Keratinocyte (primary cell): ENCODE results near the gene FIBP. TPM values are rescaled to one million over a fixed set of nuclear protein-coding genes. Genes with fewer than 3 reads are reported as not detected.

Experiments
- DNase-seq: peaks from one replicate; pipeline ENCODE4 v3.0.0-alpha.2; 2011; ENCODE audit warnings: low read depth, missing footprints, low spot score
- FAIRE-seq: peaks from 2 replicates; lab custom pipeline; 2011; peaks lifted over from hg19 to GRCh38; lab: Jason Lieb, UNC
- H2AFZ ChIP-seq: 2 replicates; pipeline ENCODE4 v1.6.0; 2012; ENCODE audit warnings: low read length, control low read depth, inconsistent platforms; ENCODE audit not compliant: control insufficient read depth
- H3K27ac ChIP-seq: 2 replicates; pipeline ENCODE4 v1.5.1; 2011; ENCODE audit warnings: low read length; ENCODE audit not compliant: control insufficient read depth, insufficient read depth
- H3K27me3 ChIP-seq: 3 replicates; pipeline ENCODE4 v1.6.0; 2011; ENCODE audit warnings: low read length; ENCODE audit not compliant: control insufficient read depth, insufficient read depth; ENCODE audit errors: extremely low read depth
- H3K36me3 ChIP-seq, 2 experiments: 2 replicates in 1 of 2; 3 replicates in 1 of 2; pipeline ENCODE4 v1.5.1; 2011; ENCODE audit warnings: low read length in 2 of 2, mild to moderate bottlenecking in 1 of 2; ENCODE audit not compliant: control insufficient read depth in 2 of 2, insufficient read depth in 2 of 2; ENCODE audit errors: extremely low read depth in 1 of 2
- H3K4me1 ChIP-seq: 3 replicates; pipeline ENCODE4 v1.5.1; 2011; ENCODE audit warnings: low read length; ENCODE audit not compliant: control insufficient read depth, insufficient read depth; ENCODE audit errors: extremely low read depth
- H3K4me2 ChIP-seq: 3 replicates; pipeline ENCODE4 v1.6.0; 2011; ENCODE audit warnings: low read depth, low read length; ENCODE audit not compliant: control insufficient read depth, insufficient read depth; ENCODE audit errors: extremely low read depth
- H3K4me3 ChIP-seq, 3 experiments: fragments of 200-600 bp in 1 of 3; sonication (generic) in 1 of 3; 2 replicates in 2 of 3; 3 replicates in 1 of 3; pipeline ENCODE4 v1.5.1; 2011 to 2016; ENCODE audit warnings: low read length in 3 of 3, mild to moderate bottlenecking in 3 of 3, control low read depth in 2 of 3, inconsistent platforms in 1 of 3, low read depth in 1 of 3, mixed read lengths in 1 of 3, mixed run types in 1 of 3, moderate library complexity in 1 of 3; ENCODE audit not compliant: control insufficient read depth in 2 of 3, insufficient read depth in 2 of 3; ENCODE audit errors: extremely low read depth in 1 of 3
- H3K79me2 ChIP-seq: 2 replicates; pipeline ENCODE4 v1.6.0; 2012; ENCODE audit warnings: low read length; ENCODE audit not compliant: control insufficient read depth, insufficient read depth
- H3K9ac ChIP-seq: 3 replicates; pipeline ENCODE4 v1.6.0; 2011; ENCODE audit warnings: low read length; ENCODE audit not compliant: control insufficient read depth, insufficient read depth; ENCODE audit errors: extremely low read depth
- H3K9me1 ChIP-seq: 3 replicates; pipeline ENCODE4 v1.6.0; 2011; ENCODE audit warnings: low read length; ENCODE audit not compliant: control insufficient read depth, insufficient read depth; ENCODE audit errors: extremely low read depth
- H3K9me3 ChIP-seq: 2 replicates; pipeline ENCODE4 v1.5.1; 2012; ENCODE audit warnings: low read depth, low read length; ENCODE audit not compliant: control insufficient read depth
- H4K20me1 ChIP-seq: 3 replicates; pipeline ENCODE4 v1.6.0; 2011; ENCODE audit warnings: low read length; ENCODE audit not compliant: control insufficient read depth, insufficient read depth; ENCODE audit errors: extremely low read depth
- CTCF ChIP-seq, 3 experiments: IDR thresholded peaks in 1 of 3; conservative IDR thresholded peaks in 1 of 3; optimal IDR thresholded peaks in 1 of 3; 2 replicates in 2 of 3; 3 replicates in 1 of 3; pipeline versions ENCODE3 to v1.5.1; 2011; ENCODE audit warnings: low read length in 3 of 3, mild to moderate bottlenecking in 3 of 3, moderate library complexity in 2 of 3, control low read depth in 1 of 3, inconsistent platforms in 1 of 3; ENCODE audit not compliant: insufficient read depth in 2 of 3; ENCODE audit errors: extremely low read depth in 1 of 3
- EZH2 ChIP-seq: IDR thresholded peaks from one replicate; pipeline ENCODE4 v1.6.1; 2012; ENCODE audit warnings: inconsistent platforms, mild to moderate bottlenecking, low read length, moderate library complexity
- dilution Hi-C: fragments of 300-500 bp; cut with MboI; formaldehyde crosslinking; loops from one replicate; pipeline ENCODE4 v1.7.0; 2020; ENCODE audit warnings: low sequenced_read_pairs; ENCODE audit not compliant: extremely low pct_ligation_motif_present
- polyA plus RNA-seq, 5 experiments: library from polyadenylated mRNA; depleted of rRNA in 3 of 5; stranded (reverse) in 3 of 5; stranded (forward) in 1 of 5; unstranded in 1 of 5; fragments of >200 nt; gene quantifications; 1 replicate in 1 of 5; 2 replicates in 3 of 5; 3 replicates in 1 of 5; pipeline versions ENCODE4 v1.2.1 to v1.2.3, GENCODE V29; 2011 to 2012; ENCODE audit warnings: missing spikeins in 2 of 5, low read depth in 1 of 5, low replicate concordance in 1 of 5

The FIBP gene
- polyA plus RNA-seq, 1 donor (not counting 4 experiments of a cell fraction or from before 2014, with no cell fraction given): 95.1 TPM

- DNase-seq (no peak), FAIRE-seq (peak; percentile 9)
- dilution Hi-C loops: no loop called here
- Histone ChIP-seq H4K20me1 (no peaks in the 10 kb centered on the region), H3K9me1 (no peaks in the 10 kb centered on the region), H3K4me2 (peak overlapping the region; percentile 71), H3K9me3 (no peaks in the 10 kb centered on the region), H3K36me3 (no peaks in the 10 kb centered on the region), H3K4me3 (peak overlapping the region in 2 of 3 experiments; percentile 18 to 35), H2AFZ (no peak overlapping the region), H3K27me3 (no peaks in the 10 kb centered on the region), H3K4me1 (peaks cover 69% of the 10 kb centered on the region), H3K27ac (peak overlapping the region; percentile 95), H3K9ac (peak overlapping the region; percentile 86), H3K79me2 (peaks cover 21% of the 10 kb centered on the region)
- TF ChIP-seq EZH2 (no peak), CTCF (optimal IDR thresholded peaks at IDR 0.05 in 1 of 3, IDR thresholded peaks at IDR 0.05 in 1 of 3, conservative IDR thresholded peaks at IDR 0.05 in 1 of 3; ENCODE audit: extremely low read depth in 1 of 3, insufficient read depth in 2 of 3, low read length in 3 of 3) (no peak)
Measured at GRCh38 chr11:65912845-65913244, 24.6 kb upstream of the FIBP start.

- Histone ChIP-seq H3K27ac (peak overlapping the region; percentile 95), H3K4me3 (peak overlapping the region in 2 of 3 experiments; percentile 22 to 48), H3K9me3 (no peaks in the 10 kb centered on the region), H3K4me2 (peak overlapping the region; percentile 71), H3K27me3 (no peaks in the 10 kb centered on the region), H3K9ac (peak overlapping the region; percentile 86), H4K20me1 (no peaks in the 10 kb centered on the region), H3K79me2 (peaks cover 12% of the 10 kb centered on the region), H3K36me3 (no peaks in the 10 kb centered on the region), H3K4me1 (peaks cover 62% of the 10 kb centered on the region), H2AFZ (no peak overlapping the region), H3K9me1 (no peaks in the 10 kb centered on the region)
- DNase-seq (no peak), FAIRE-seq (peak; percentile 34)
- peak in 2 of 3 experiments; percentile 24 to 35 for TF ChIP-seq CTCF (optimal IDR thresholded peaks at IDR 0.05 in 1 of 3, IDR thresholded peaks at IDR 0.05 in 1 of 3, conservative IDR thresholded peaks at IDR 0.05 in 1 of 3; ENCODE audit: extremely low read depth in 1 of 3, insufficient read depth in 2 of 3, low read length in 3 of 3)
- no peak for TF ChIP-seq EZH2
- dilution Hi-C loops: no loop called here
Measured at GRCh38 chr11:65911682-65912568, 23.7 kb upstream of the FIBP start.
